Prostate gland (tissue), 2 donors: ENCODE results near the gene CCDC73.

Source experiments
- CTCF ChIP-seq, 4 experiments: fragments of 200-600 bp in 2 of 4; fragments of 450-650 bp in 2 of 4; sonication (generic) in 2 of 4; IDR thresholded peaks; 1 replicate in 3 of 4; 2 replicates in 1 of 4; pipeline ENCODE4 v1.5.1; 2016 to 2019; ENCODE audit warnings: antibody characterized with exemption in 4 of 4, mild to moderate bottlenecking in 2 of 4, moderate library complexity in 2 of 4
- POLR2AphosphoS5 ChIP-seq: sonication (generic); formaldehyde crosslinking; IDR thresholded peaks from one replicate; pipeline ENCODE4 v1.6.1; 2017; ENCODE audit warnings: antibody characterized with exemption

GRCh38 chr11:32820497-32820896 is 26.0 kb upstream of the CCDC73 start:
- TF ChIP-seq CTCF (IDR thresholded peaks at IDR 0.05) (no peak), POLR2AphosphoS5 (no peak)
